ENCODE data around the gene LIN52.

DNA sequence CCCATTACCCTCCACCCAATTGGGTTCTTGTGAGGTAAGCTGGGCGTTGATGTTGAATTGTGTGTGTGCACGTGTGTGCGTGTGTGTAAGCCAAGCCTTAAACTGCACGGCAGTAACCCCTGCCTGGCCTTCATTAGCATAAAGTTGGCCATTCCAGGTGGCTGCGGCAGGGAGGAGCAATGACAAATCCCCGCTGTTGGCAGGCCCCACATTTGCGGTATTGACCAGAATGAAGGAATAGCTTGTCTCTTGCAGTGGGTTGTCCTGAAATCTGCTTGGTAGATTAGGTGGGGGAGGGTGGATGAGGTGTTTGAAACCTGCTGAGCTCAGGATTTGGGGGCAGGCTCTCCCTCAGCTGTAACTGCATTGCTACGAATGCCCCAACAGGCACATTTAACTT, 161.8 kb downstream of the LIN52 start:
- TF ChIP-seq PITX1 (CRISPR knock-in tag; IDR thresholded peaks at IDR 0.05) (no peak), CREB1 (IDR thresholded peaks at IDR 0.05) (no peak), CREB1 (CRISPR knock-in tag; IDR thresholded peaks at IDR 0.05) (no peak)

Data from HepG2 (cell line).